ENCODE results near the gene ADAMTS2.

ADAMTS2 gene

DNA sequence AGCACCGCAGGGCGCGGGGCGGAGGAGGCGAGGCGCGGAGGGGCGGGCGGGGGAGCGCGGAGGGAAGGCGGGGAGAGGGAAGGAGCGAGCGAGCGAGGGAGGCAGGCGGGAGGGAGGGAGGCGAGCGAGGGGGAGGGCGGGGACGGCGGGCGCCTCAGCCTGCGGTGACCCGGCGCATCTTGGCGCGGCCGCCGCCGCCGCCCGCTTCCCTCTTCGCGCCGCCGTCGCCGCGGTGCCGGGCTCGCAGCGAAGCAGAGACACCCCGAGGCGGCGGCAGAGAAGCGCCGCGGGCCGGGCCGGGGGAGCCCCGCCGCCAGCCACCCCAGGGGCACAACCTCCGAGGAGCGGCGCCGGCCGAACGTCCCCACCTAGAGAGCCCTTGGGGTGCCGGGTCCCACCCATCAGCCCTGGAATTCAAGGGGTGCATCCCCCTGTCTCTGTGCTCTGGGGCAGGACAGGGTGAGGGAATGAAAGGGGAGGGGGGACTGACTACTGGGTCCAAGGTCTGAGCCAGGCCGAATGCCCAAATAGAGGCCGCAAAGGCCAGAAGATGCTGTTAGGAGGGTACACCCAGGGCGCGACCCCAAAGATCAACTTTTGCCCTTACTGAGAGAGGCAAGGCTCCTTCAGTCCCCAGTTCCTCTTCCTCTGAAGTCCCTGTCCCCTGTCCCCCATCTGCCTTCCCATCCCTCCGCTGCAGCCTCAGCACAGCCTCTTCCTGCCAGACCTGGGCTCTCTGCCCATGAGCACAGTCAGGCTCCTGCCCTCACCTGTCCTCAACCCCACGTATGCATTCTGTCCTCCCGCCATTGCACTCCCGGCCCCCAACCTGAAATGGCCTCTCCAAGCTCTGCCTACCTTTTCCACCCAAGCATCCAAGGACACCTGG, at the start of gene ADAMTS2:
ADAMTS2 (minus strand) TSS at position 29 of the 889 bp plus-strand sequence. CDS start 133 bp downstream, outside the sequence.
- no peak for DNase-seq (ENCODE audit: low spot score)
- in situ Hi-C loops (cut with MboI; ENCODE audit: low pct_unique_long_range_greater_than_20kb, low sequenced_read_pairs, unreplicated experiment) = no loop called here
- TF ChIP-seq, protein P1, sequence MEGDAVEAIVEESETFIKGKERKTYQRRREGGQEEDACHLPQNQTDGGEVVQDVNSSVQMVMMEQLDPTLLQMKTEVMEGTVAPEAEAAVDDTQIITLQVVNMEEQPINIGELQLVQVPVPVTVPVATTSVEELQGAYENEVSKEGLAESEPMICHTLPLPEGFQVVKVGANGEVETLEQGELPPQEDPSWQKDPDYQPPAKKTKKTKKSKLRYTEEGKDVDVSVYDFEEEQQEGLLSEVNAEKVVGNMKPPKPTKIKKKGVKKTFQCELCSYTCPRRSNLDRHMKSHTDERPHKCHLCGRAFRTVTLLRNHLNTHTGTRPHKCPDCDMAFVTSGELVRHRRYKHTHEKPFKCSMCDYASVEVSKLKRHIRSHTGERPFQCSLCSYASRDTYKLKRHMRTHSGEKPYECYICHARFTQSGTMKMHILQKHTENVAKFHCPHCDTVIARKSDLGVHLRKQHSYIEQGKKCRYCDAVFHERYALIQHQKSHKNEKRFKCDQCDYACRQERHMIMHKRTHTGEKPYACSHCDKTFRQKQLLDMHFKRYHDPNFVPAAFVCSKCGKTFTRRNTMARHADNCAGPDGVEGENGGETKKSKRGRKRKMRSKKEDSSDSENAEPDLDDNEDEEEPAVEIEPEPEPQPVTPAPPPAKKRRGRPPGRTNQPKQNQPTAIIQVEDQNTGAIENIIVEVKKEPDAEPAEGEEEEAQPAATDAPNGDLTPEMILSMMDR (IDR thresholded peaks at IDR 0.05; ENCODE audit: extremely low read depth, insufficient read depth, missing control alignments) = no peak

DNA sequence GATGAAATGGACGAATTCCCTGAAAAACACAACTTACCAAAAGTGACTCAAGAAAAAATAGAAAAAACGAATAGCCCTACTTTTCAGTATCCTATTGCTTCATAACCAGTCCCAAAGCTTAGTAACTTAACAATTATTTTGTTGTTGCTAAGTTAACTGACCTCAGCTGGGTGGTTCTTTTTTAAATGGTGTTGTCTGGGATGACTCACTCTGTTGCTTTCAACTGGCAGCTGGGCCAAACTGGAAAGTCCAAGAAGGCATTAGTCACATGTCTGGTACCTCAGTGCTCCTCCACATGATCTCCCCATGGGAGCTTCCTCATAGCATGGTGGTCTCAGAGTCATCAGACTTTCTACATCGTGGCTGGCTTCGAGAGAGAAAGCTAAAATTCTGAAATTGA, 47.8 kb upstream of the ADAMTS2 start:
- TF ChIP-seq, protein P1 (IDR thresholded peaks at IDR 0.05; ENCODE audit: extremely low read depth, insufficient read depth, missing control alignments) = no peak
- no peak for DNase-seq (ENCODE audit: low spot score)
- in situ Hi-C loops (cut with MboI; ENCODE audit: low pct_unique_long_range_greater_than_20kb, low sequenced_read_pairs, unreplicated experiment) = no loop called here

DNA sequence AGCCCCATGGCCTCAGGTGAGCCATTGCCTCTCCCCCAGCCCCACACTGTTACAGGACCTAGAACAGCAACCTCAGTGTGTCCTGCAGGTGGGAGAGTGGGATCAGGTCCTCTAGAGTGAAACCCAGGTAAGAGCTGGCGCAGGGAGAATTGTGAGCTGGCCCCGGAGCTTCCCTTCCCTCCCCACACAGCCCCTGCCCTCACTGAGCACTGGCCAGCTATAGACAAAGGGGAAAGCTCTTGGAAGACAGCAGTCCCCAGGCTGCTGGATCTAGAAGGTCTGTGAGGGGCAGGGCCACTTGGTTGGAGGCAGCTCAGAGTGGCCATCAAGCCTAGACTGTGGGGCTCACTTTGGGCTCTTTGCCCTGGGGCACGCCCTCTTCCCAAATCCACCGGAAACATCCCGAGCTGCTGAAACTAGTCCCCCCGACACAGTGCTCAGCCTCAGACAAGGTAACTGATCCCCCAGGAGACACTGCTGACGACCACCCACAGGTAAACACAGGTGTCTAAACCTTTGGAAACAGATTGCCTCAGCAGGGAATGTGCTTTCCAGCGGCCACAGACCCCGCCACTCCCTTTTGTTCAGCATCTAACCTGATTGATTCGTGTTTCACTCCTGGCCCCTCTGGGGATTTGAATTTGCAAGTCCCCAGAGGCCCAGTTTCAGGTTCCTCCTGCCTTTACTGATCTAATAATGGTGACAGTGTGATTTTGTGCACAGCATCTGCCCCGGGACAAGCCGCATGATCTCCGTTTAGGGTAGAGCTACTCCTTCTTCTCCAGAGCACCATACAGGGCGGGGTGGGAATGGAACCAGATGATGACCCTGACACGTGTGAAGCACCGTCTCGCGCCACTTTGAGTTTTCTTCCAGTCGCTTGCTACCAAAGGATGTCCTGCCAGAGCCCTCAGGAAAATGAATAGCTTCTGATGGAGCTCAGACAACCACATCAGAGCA, 42.2 kb upstream of the ADAMTS2 start:
- in situ Hi-C loops (cut with MboI; ENCODE audit: low pct_unique_long_range_greater_than_20kb, low sequenced_read_pairs, unreplicated experiment) = no loop called here
- TF ChIP-seq, protein P1 (IDR thresholded peaks at IDR 0.05; ENCODE audit: extremely low read depth, insufficient read depth, missing control alignments) = no peak
- no peak for DNase-seq (ENCODE audit: low spot score)

GRCh38 chr5:179385914-179386313, 40.7 kb upstream of the ADAMTS2 start:
- in situ Hi-C loops (cut with MboI; ENCODE audit: low pct_unique_long_range_greater_than_20kb, low sequenced_read_pairs, unreplicated experiment) = no loop called here
- TF ChIP-seq, protein P1 (IDR thresholded peaks at IDR 0.05; ENCODE audit: extremely low read depth, insufficient read depth, missing control alignments) = no peak
- no peak for DNase-seq (ENCODE audit: low spot score)

DNA sequence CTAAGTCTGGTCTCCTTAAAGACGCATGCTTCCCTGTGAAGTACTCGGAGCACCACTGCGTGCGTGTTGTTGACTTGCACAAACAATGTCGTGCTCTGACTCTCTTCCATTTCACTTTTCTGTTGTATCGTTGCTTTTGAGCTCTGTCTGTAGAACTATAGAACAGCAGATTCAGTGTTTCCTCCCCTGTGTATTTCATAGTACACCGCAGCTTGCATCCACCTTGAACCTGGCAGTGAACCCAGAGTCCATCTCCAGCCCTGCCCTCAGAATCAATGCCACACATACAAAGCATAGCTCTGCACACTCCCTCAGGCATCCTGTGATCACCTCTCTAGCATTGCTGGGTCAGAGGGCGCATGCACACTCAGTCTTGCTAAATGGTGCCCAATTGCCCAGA, 37.2 kb upstream of the ADAMTS2 start:
- in situ Hi-C loops (cut with MboI; ENCODE audit: low pct_unique_long_range_greater_than_20kb, low sequenced_read_pairs, unreplicated experiment) = no loop called here
- TF ChIP-seq, protein P1 (IDR thresholded peaks at IDR 0.05; ENCODE audit: extremely low read depth, insufficient read depth, missing control alignments) = no peak
- DNase-seq (ENCODE audit: low spot score) = no peak

DNA sequence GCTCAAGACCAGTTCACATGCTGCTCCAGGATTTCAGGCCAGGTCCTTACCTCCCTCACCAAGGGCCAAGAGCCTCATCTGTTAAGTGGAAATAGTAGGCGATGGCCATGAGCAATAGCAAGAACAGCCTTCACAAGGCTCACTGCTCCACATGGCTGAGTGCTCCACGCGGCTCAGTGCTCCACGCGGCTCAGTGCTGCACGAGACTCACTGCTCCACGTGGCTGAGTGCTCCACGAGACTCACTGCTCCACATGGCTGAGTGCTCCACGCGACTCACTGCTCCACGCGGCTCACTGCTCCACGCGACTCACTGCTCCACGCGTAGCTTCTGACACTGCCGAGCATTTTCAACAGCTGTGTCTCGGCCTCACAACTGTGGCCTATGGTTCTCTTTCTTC, 36.4 kb upstream of the ADAMTS2 start:
- TF ChIP-seq, protein P1 (IDR thresholded peaks at IDR 0.05; ENCODE audit: extremely low read depth, insufficient read depth, missing control alignments) = no peak
- no peak for DNase-seq (ENCODE audit: low spot score)
- in situ Hi-C loops (cut with MboI; ENCODE audit: low pct_unique_long_range_greater_than_20kb, low sequenced_read_pairs, unreplicated experiment) = no loop called here

Measured in GM13977 (cell line).